ENCODE data around the gene H19.

H19 gene

DNA sequence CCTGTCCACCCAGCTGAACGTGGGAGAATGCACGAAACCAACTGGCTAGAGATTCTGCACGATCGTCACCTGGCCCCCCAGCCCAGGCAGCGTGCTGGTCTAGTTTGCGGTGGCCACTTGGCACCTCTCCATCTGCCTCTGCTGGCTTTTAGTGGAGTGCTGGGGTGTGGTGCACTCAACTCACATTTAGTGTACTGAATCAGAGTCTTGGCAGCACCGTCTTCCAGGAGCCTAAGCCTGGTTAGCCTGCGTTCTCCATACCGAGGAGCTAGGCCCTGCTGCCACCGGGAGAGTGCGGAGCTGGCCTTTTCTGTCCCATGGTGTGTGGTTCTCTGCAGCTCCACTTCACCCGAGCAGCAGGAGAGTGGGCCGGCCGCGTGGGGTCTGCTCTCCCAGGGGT, 47.7 kb downstream of the H19 start:
- Histone ChIP-seq H3K36me3 (ENCODE audit: control insufficient read depth, low read length) (no peaks in the 10 kb centered on the region), H3K9me3 (ENCODE audit: control insufficient read depth, insufficient read depth, low read length) (no peaks in the 10 kb centered on the region), H4K20me1 (ENCODE audit: control insufficient read depth, insufficient read depth, low read depth, low read length) (no peaks in the 10 kb centered on the region), H3K27ac (ENCODE audit: low read depth, low read length) (no peak overlapping the region), H3F3A (ENCODE audit: control insufficient read depth, insufficient read depth) (no peaks in the 10 kb centered on the region), H3K4me1 (ENCODE audit: control insufficient read depth, low read length) (no peaks in the 10 kb centered on the region), H3K9me2 (replicated peaks; ENCODE audit: control insufficient read depth, low read length) (no peaks in the 10 kb centered on the region), H3K79me2 (ENCODE audit: control insufficient read depth, low read length) (no peaks in the 10 kb centered on the region), H3K4me3 (ENCODE audit: low read length) (no peak overlapping the region), H3K27me3 (ENCODE audit: control insufficient read depth, low read length) (no peaks in the 10 kb centered on the region), H3K4me2 (ENCODE audit: low read length) (no peak overlapping the region)
- TF ChIP-seq CTCF (IDR thresholded peaks at IDR 0.05; ENCODE audit: low read depth, low read length, poor library complexity, severe bottlenecking), result no peak
- TF ChIP-seq EZH2phosphoT487 (IDR thresholded peaks at IDR 0.05; ENCODE audit: borderline replicate concordance, low read length), result no peak

DNA sequence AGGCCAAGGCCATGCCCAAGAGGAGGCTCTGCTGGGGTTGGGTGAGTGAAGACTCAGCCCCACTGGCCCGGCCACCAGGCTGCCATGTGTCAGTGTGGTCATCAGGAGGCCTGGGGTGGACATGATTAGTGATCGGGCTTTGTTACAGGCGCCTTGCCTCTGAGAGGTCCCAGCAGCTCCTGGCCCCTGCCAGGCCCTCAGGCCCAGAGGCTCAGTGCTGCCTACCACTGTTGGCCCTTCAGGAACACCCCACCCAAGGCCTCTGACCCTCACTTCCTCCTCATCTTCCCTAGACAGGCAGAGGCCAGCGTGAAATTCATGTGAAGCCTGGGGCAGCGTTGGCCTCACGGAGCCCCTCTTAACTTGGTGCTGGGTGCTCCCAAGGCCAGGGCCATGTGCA, 48.3 kb downstream of the H19 start:
- Histone ChIP-seq H3K4me1 (ENCODE audit: control insufficient read depth, low read length) (no peaks in the 10 kb centered on the region), H3K9me2 (replicated peaks; ENCODE audit: control insufficient read depth, low read length) (no peaks in the 10 kb centered on the region)
- TF ChIP-seq CTCF (IDR thresholded peaks at IDR 0.05; ENCODE audit: low read depth, low read length, poor library complexity, severe bottlenecking), result no peak
- TF ChIP-seq EZH2phosphoT487 (IDR thresholded peaks at IDR 0.05; ENCODE audit: borderline replicate concordance, low read length), result no peak

GRCh38 chr11:1948389-1948788, 49.3 kb downstream of the H19 start:
- no peaks in the 10 kb centered on the region for H3K4me1 ChIP-seq (ENCODE audit: control insufficient read depth, low read length)
- no peaks in the 10 kb centered on the region for H3K36me3 ChIP-seq (ENCODE audit: control insufficient read depth, low read length)
- no peaks in the 10 kb centered on the region for H3K9me3 ChIP-seq (ENCODE audit: control insufficient read depth, insufficient read depth, low read length)
- H4K20me1 ChIP-seq (ENCODE audit: control insufficient read depth, insufficient read depth, low read depth, low read length), result no peaks in the 10 kb centered on the region
- H3F3A ChIP-seq (ENCODE audit: control insufficient read depth, insufficient read depth), result no peaks in the 10 kb centered on the region
- no peak overlapping the region for H3K4me3 ChIP-seq (ENCODE audit: low read length)
- no peaks in the 10 kb centered on the region for H3K79me2 ChIP-seq (ENCODE audit: control insufficient read depth, low read length)
- no peaks in the 10 kb centered on the region for H3K9me2 ChIP-seq (replicated peaks; ENCODE audit: control insufficient read depth, low read length)
- H3K27ac ChIP-seq (ENCODE audit: low read depth, low read length), result no peak overlapping the region
- H3K27me3 ChIP-seq (ENCODE audit: control insufficient read depth, low read length), result no peaks in the 10 kb centered on the region
- no peak for TF ChIP-seq EZH2phosphoT487 (IDR thresholded peaks at IDR 0.05; ENCODE audit: borderline replicate concordance, low read length)
- TF ChIP-seq CTCF (IDR thresholded peaks at IDR 0.05; ENCODE audit: low read depth, low read length, poor library complexity, severe bottlenecking), result no peak
- H3K4me2 ChIP-seq (ENCODE audit: low read length), result no peak overlapping the region

More for the DNA sequence above, 48.3 kb downstream of the H19 start:
- Histone ChIP-seq H3K4me3 (ENCODE audit: low read length) (no peak overlapping the region), H3K27ac (ENCODE audit: low read depth, low read length) (no peak overlapping the region), H4K20me1 (ENCODE audit: control insufficient read depth, insufficient read depth, low read depth, low read length) (no peaks in the 10 kb centered on the region), H3K27me3 (ENCODE audit: control insufficient read depth, low read length) (no peaks in the 10 kb centered on the region), H3K9me3 (ENCODE audit: control insufficient read depth, insufficient read depth, low read length) (no peaks in the 10 kb centered on the region), H3K79me2 (ENCODE audit: control insufficient read depth, low read length) (no peaks in the 10 kb centered on the region), H3F3A (ENCODE audit: control insufficient read depth, insufficient read depth) (no peaks in the 10 kb centered on the region), H3K36me3 (ENCODE audit: control insufficient read depth, low read length) (no peaks in the 10 kb centered on the region), H3K4me2 (ENCODE audit: low read length) (no peak overlapping the region)

All from DOHH2 (cell line).